ENCODE measurements around the gene LUZP2. TPM values are rescaled to one million over a fixed set of nuclear protein-coding genes. Genes with fewer than 3 reads are reported as not detected.

LUZP2 gene
- polyA plus RNA-seq, 1 donor (not counting 4 experiments of a cell fraction or from before 2014, with no cell fraction given), result 0.08 TPM

DNA sequence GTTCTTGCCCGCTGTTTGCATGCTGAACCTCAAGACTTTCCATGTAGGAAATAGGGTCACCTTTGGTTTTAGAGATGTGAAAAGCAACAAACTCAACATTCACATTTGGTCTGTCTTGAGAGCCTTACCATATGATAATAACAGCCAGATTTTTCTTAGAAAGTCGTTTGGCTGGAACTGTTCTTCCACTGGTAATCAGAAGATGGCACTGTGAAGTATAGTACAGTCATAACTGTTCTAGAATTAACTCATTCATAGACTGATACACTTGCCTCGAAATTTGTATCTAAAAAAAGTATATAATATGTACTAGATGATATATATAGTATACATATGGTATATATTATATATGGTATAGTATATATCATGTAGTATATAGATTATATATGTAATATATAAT is 12.3 kb downstream of the LUZP2 start:
- H3K36me3 ChIP-seq (ENCODE audit: control insufficient read depth in 2 of 2, extremely low read depth in 1 of 2, insufficient read depth in 2 of 2, low read length in 2 of 2), result no peaks in the 10 kb centered on the region
- DNase-seq (ENCODE audit: low read depth, low spot score) (no peak), FAIRE-seq (no peak)
- H2AFZ ChIP-seq (ENCODE audit: control insufficient read depth, low read length), result no peak overlapping the region
- no peaks in the 10 kb centered on the region for H3K4me1 ChIP-seq (ENCODE audit: control insufficient read depth, extremely low read depth, insufficient read depth, low read length)
- TF ChIP-seq, protein P1, sequence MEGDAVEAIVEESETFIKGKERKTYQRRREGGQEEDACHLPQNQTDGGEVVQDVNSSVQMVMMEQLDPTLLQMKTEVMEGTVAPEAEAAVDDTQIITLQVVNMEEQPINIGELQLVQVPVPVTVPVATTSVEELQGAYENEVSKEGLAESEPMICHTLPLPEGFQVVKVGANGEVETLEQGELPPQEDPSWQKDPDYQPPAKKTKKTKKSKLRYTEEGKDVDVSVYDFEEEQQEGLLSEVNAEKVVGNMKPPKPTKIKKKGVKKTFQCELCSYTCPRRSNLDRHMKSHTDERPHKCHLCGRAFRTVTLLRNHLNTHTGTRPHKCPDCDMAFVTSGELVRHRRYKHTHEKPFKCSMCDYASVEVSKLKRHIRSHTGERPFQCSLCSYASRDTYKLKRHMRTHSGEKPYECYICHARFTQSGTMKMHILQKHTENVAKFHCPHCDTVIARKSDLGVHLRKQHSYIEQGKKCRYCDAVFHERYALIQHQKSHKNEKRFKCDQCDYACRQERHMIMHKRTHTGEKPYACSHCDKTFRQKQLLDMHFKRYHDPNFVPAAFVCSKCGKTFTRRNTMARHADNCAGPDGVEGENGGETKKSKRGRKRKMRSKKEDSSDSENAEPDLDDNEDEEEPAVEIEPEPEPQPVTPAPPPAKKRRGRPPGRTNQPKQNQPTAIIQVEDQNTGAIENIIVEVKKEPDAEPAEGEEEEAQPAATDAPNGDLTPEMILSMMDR (optimal IDR thresholded peaks at IDR 0.05 in 1 of 3, IDR thresholded peaks at IDR 0.05 in 1 of 3, conservative IDR thresholded peaks at IDR 0.05 in 1 of 3; ENCODE audit: extremely low read depth in 1 of 3, insufficient read depth in 2 of 3, low read length in 3 of 3), result peak in 2 of 3 experiments; percentile 13 to 27
- TF ChIP-seq EZH2 (IDR thresholded peaks at IDR 0.05; ENCODE audit: low read length), result no peak
- H4K20me1 ChIP-seq (ENCODE audit: control insufficient read depth, extremely low read depth, insufficient read depth, low read length), result no peaks in the 10 kb centered on the region
- H3K9ac ChIP-seq (ENCODE audit: control insufficient read depth, extremely low read depth, insufficient read depth, low read length), result no peak overlapping the region
- no peak overlapping the region for H3K27ac ChIP-seq (ENCODE audit: control insufficient read depth, insufficient read depth, low read length)
- H3K4me3 ChIP-seq (ENCODE audit: control insufficient read depth in 2 of 3, extremely low read depth in 1 of 3, insufficient read depth in 2 of 3, low read depth in 1 of 3, low read length in 3 of 3), result no peak overlapping the region
- no peaks in the 10 kb centered on the region for H3K9me3 ChIP-seq (ENCODE audit: control insufficient read depth, low read depth, low read length)
- H3K4me2 ChIP-seq (ENCODE audit: control insufficient read depth, extremely low read depth, insufficient read depth, low read depth, low read length), result no peak overlapping the region
- dilution Hi-C loops (cut with MboI; ENCODE audit: extremely low pct_ligation_motif_present, low sequenced_read_pairs), result no loop called here
- H3K27me3 ChIP-seq (ENCODE audit: control insufficient read depth, extremely low read depth, insufficient read depth, low read length), result no peaks in the 10 kb centered on the region
- no peaks in the 10 kb centered on the region for H3K9me1 ChIP-seq (ENCODE audit: control insufficient read depth, extremely low read depth, insufficient read depth, low read length)
- H3K79me2 ChIP-seq (ENCODE audit: control insufficient read depth, insufficient read depth, low read length), result no peaks in the 10 kb centered on the region

DNA sequence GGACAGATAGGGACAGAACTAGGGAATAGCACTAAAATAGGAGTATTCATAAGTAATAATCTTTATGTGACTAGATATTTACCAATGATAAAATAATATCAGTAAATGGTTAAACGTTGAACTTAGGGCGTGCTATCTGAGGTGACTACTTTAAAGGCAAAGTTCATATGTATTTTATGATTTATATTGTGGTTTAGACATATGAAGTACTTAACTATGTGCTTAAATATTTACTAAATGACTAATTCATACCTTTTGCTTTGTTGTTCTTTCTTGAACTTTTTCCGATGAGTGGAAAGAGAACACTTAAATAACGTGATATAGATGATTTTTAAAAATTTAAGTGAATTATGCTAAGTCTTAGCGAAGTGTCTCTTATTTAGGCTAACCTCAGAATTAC is 14.7 kb downstream of the LUZP2 start:
- no peaks in the 10 kb centered on the region for H3K27me3 ChIP-seq (ENCODE audit: control insufficient read depth, extremely low read depth, insufficient read depth, low read length)
- H3K4me2 ChIP-seq (ENCODE audit: control insufficient read depth, extremely low read depth, insufficient read depth, low read depth, low read length), result no peak overlapping the region
- H2AFZ ChIP-seq (ENCODE audit: control insufficient read depth, low read length), result no peak overlapping the region
- no peak overlapping the region for H3K9ac ChIP-seq (ENCODE audit: control insufficient read depth, extremely low read depth, insufficient read depth, low read length)
- TF ChIP-seq, protein P1 (optimal IDR thresholded peaks at IDR 0.05 in 1 of 3, IDR thresholded peaks at IDR 0.05 in 1 of 3, conservative IDR thresholded peaks at IDR 0.05 in 1 of 3; ENCODE audit: extremely low read depth in 1 of 3, insufficient read depth in 2 of 3, low read length in 3 of 3), result no peak
- no peak for TF ChIP-seq EZH2 (IDR thresholded peaks at IDR 0.05; ENCODE audit: low read length)
- H3K4me1 ChIP-seq (ENCODE audit: control insufficient read depth, extremely low read depth, insufficient read depth, low read length), result no peaks in the 10 kb centered on the region
- H4K20me1 ChIP-seq (ENCODE audit: control insufficient read depth, extremely low read depth, insufficient read depth, low read length), result no peaks in the 10 kb centered on the region
- H3K9me3 ChIP-seq (ENCODE audit: control insufficient read depth, low read depth, low read length), result no peaks in the 10 kb centered on the region
- no peak overlapping the region for H3K27ac ChIP-seq (ENCODE audit: control insufficient read depth, insufficient read depth, low read length)
- no peaks in the 10 kb centered on the region for H3K9me1 ChIP-seq (ENCODE audit: control insufficient read depth, extremely low read depth, insufficient read depth, low read length)
- dilution Hi-C loops (cut with MboI; ENCODE audit: extremely low pct_ligation_motif_present, low sequenced_read_pairs), result no loop called here
- FAIRE-seq, result no peak
- H3K4me3 ChIP-seq (ENCODE audit: control insufficient read depth in 2 of 3, extremely low read depth in 1 of 3, insufficient read depth in 2 of 3, low read depth in 1 of 3, low read length in 3 of 3), result no peak overlapping the region
- no peaks in the 10 kb centered on the region for H3K36me3 ChIP-seq (ENCODE audit: control insufficient read depth in 2 of 2, extremely low read depth in 1 of 2, insufficient read depth in 2 of 2, low read length in 2 of 2)
- DNase-seq (ENCODE audit: low read depth, low spot score), result no peak
- no peaks in the 10 kb centered on the region for H3K79me2 ChIP-seq (ENCODE audit: control insufficient read depth, insufficient read depth, low read length)
